Esophagus squamous epithelium (tissue), 4 donors: ENCODE measurements around the gene WIPF3.

Experiments used
- CTCF ChIP-seq, 6 experiments: fragments of 450-650 bp in 4 of 6; fragments of 200-600 bp in 2 of 6; sonication (generic) in 2 of 6; IDR thresholded peaks; one replicate each; pipeline ENCODE4 v1.5.1; 2016 to 2019; ENCODE audit warnings: antibody characterized with exemption in 6 of 6, mild to moderate bottlenecking in 4 of 6, moderate library complexity in 4 of 6
- POLR2A ChIP-seq, 4 donors: fragments of 450-650 bp; IDR thresholded peaks; one replicate each; pipeline ENCODE4 v1.6.1; 2017; ENCODE audit warnings: antibody characterized with exemption in 4 of 4, mild to moderate bottlenecking in 4 of 4, moderate library complexity in 3 of 4

GRCh38 chr7:29940199-29940598, 133.9 kb downstream of the WIPF3 start:
- TF ChIP-seq CTCF (IDR thresholded peaks at IDR 0.05) (no peak), POLR2A (IDR thresholded peaks at IDR 0.05) (no peak)
